Trophoblast cell (in vitro differentiated cells and primary cell): ENCODE data around the gene DYRK1A.
A peak's percentile ranks its signal among the peaks of the same experiment; 100 is the strongest.

ENCODE experiments used
- DNase-seq, 2 donors: peaks; one replicate each; pipeline ENCODE4 v3.0.0-alpha.2; 2016
- H2AFZ ChIP-seq: 2 replicates; pipeline ENCODE4 v1.6.1; 2013; ENCODE audit warnings: low read length, moderate library complexity, mild to moderate bottlenecking; ENCODE audit not compliant: insufficient read depth, poor library complexity
- H2AK5ac ChIP-seq: 2 replicates; pipeline ENCODE4 v1.6.1; 2013; ENCODE audit warnings: mild to moderate bottlenecking, low read length
- H2BK120ac ChIP-seq: 2 replicates; pipeline ENCODE4 v1.6.1; 2013; ENCODE audit warnings: low read length, mild to moderate bottlenecking, moderate library complexity; ENCODE audit not compliant: insufficient read depth, poor library complexity
- H2BK12ac ChIP-seq: 2 replicates; pipeline ENCODE4 v1.6.1; 2013; ENCODE audit warnings: mild to moderate bottlenecking, low read length, moderate library complexity
- H2BK5ac ChIP-seq: 2 replicates; pipeline ENCODE4 v1.6.1; 2013; ENCODE audit warnings: low read length, low read depth, moderate library complexity, mild to moderate bottlenecking; ENCODE audit not compliant: poor library complexity
- H3K14ac ChIP-seq: 2 replicates; pipeline ENCODE4 v1.6.1; 2013; ENCODE audit warnings: mild to moderate bottlenecking, low read length
- H3K18ac ChIP-seq: 2 replicates; pipeline ENCODE4 v1.6.1; 2013; ENCODE audit warnings: mild to moderate bottlenecking, low read length
- H3K23ac ChIP-seq: 2 replicates; pipeline ENCODE4 v1.6.1; 2013; ENCODE audit warnings: low read length
- H3K27ac ChIP-seq: 2 replicates; pipeline ENCODE4 v1.5.1; 2013; ENCODE audit warnings: low read depth, mild to moderate bottlenecking, inconsistent platforms, low read length, moderate library complexity
- H3K27me3 ChIP-seq: 2 replicates; pipeline ENCODE4 v1.6.1; 2013; ENCODE audit warnings: inconsistent platforms, mild to moderate bottlenecking, low read length, moderate library complexity; ENCODE audit not compliant: insufficient read depth
- H3K36me3 ChIP-seq, 2 experiments: 1 replicate in 1 of 2; 2 replicates in 1 of 2; pipeline ENCODE4 v1.6.1; 2013; ENCODE audit warnings: low read length in 2 of 2, mild to moderate bottlenecking in 2 of 2, moderate library complexity in 1 of 2; ENCODE audit not compliant: insufficient read depth in 2 of 2, control insufficient read depth in 1 of 2
- H3K4ac ChIP-seq: 2 replicates; pipeline ENCODE4 v1.6.1; 2013; ENCODE audit warnings: low read depth, mild to moderate bottlenecking, low read length, moderate library complexity
- H3K4me1 ChIP-seq, 2 experiments: 1 replicate in 1 of 2; 2 replicates in 1 of 2; pipeline ENCODE4 v1.6.1; 2013; ENCODE audit warnings: low read length in 2 of 2, mild to moderate bottlenecking in 2 of 2, moderate library complexity in 1 of 2; ENCODE audit not compliant: insufficient read depth in 2 of 2, control insufficient read depth in 1 of 2
- H3K4me2 ChIP-seq: 2 replicates; pipeline ENCODE4 v1.6.1; 2013; ENCODE audit warnings: inconsistent platforms, mild to moderate bottlenecking, low read length, moderate library complexity
- H3K4me3 ChIP-seq: 2 replicates; pipeline ENCODE4 v1.5.1; 2013; ENCODE audit warnings: mild to moderate bottlenecking, low read depth, low read length, inconsistent platforms
- H3K79me1 ChIP-seq: one replicate; pipeline ENCODE4 v1.6.1; 2013; ENCODE audit warnings: low read length
- H3K79me2 ChIP-seq: 2 replicates; pipeline ENCODE4 v1.6.1; 2013; ENCODE audit warnings: low read length, mild to moderate bottlenecking; ENCODE audit not compliant: control insufficient read depth, insufficient read depth, poor library complexity
- H3K9ac ChIP-seq: 2 replicates; pipeline ENCODE4 v1.6.1; 2013; ENCODE audit warnings: mild to moderate bottlenecking, low read length
- H3K9me3 ChIP-seq: 2 replicates; pipeline ENCODE4 v1.6.1; 2013; ENCODE audit warnings: low read depth, mild to moderate bottlenecking, control low read depth, inconsistent platforms, low read length; ENCODE audit not compliant: insufficient read depth
- H4K12ac ChIP-seq: 2 replicates; pipeline ENCODE4 v1.6.1; 2013; ENCODE audit warnings: low read depth, mild to moderate bottlenecking, low read length, moderate library complexity
- H4K8ac ChIP-seq: 2 replicates; pipeline ENCODE4 v1.6.1; 2013; ENCODE audit warnings: low read depth, mild to moderate bottlenecking, low read length, moderate library complexity
- H4K91ac ChIP-seq: one replicate; pipeline ENCODE4 v1.6.1; 2013; ENCODE audit warnings: low read depth, mild to moderate bottlenecking, low read length, moderate library complexity
- WGBS: extraction: QIAGEN DNeasy Blood & Tissue Kit; methylation state at CpG from one replicate; pipeline ENCODE4 v1.1.7; 2013; ENCODE audit warnings: missing lambda C conversion rate; ENCODE audit not compliant: insufficient read length, insufficient coverage; ENCODE audit errors: extremely low coverage; 5-methylcytosine and 5-hydroxymethylcytosine counted together

Gene DYRK1A

GRCh38 chr21:37414292-37415253 is 48.0 kb downstream of the DYRK1A start:
- Histone ChIP-seq H3K27me3 (no peaks in the 10 kb centered on the region), H2BK5ac (no peak overlapping the region), H3K18ac (no peak overlapping the region), H2AK5ac (no peak overlapping the region), H2AFZ (no peak overlapping the region), H3K4me1 (no peaks in the 10 kb centered on the region), H4K8ac (no peak overlapping the region), H3K9me3 (no peaks in the 10 kb centered on the region), H2BK12ac (no peak overlapping the region), H2BK120ac (no peak overlapping the region), H3K9ac (no peak overlapping the region), H3K79me1 (no peaks in the 10 kb centered on the region), H4K91ac (no peak overlapping the region), H3K79me2 (peaks cover 11% of the 10 kb centered on the region), H4K12ac (no peak overlapping the region), H3K14ac (no peak overlapping the region), H3K36me3 (peaks cover 0 to 2% of the 10 kb centered on the region in 2 experiments), H3K23ac (no peak overlapping the region), H3K4ac (peak overlapping the region; percentile 64), H3K4me3 (no peak overlapping the region), H3K4me2 (no peak overlapping the region), H3K27ac (no peak overlapping the region)
- DNase-seq: no peak
- no CpG with 5 or more reads among the region's 5 CpGs for WGBS

GRCh38 chr21:37415939-37416338 is 49.4 kb downstream of the DYRK1A start:
- no peak overlapping the region for H3K27ac ChIP-seq
- no peak overlapping the region for H3K4me2 ChIP-seq
- H4K8ac ChIP-seq: no peak overlapping the region
- no peaks in the 10 kb centered on the region for H3K79me1 ChIP-seq
- no peak overlapping the region for H2BK120ac ChIP-seq
- no peaks in the 10 kb centered on the region for H3K9me3 ChIP-seq
- no peak overlapping the region for H3K9ac ChIP-seq
- DNase-seq: no peak
- no peak overlapping the region for H3K23ac ChIP-seq
- no peak overlapping the region for H2AFZ ChIP-seq
- no peaks in the 10 kb centered on the region for H3K4me1 ChIP-seq
- H3K18ac ChIP-seq: no peak overlapping the region
- no peak overlapping the region for H4K91ac ChIP-seq
- peaks cover 0 to 2% of the 10 kb centered on the region in 2 experiments for H3K36me3 ChIP-seq
- no peak overlapping the region for H2BK12ac ChIP-seq
- no peak overlapping the region for H2AK5ac ChIP-seq
- no peak overlapping the region for H3K14ac ChIP-seq
- no CpG with 5 or more reads among the region's 2 CpGs for WGBS
- no peaks in the 10 kb centered on the region for H3K27me3 ChIP-seq
- H4K12ac ChIP-seq: no peak overlapping the region
- no peak overlapping the region for H2BK5ac ChIP-seq
- H3K79me2 ChIP-seq: peaks cover 8% of the 10 kb centered on the region
- H3K4ac ChIP-seq: peak overlapping the region; percentile 30
- no peak overlapping the region for H3K4me3 ChIP-seq

- WGBS: no CpG with 5 or more reads among the region's 2 CpGs
- no peak overlapping the region for H3K4me2 ChIP-seq
- H2AFZ ChIP-seq: no peak overlapping the region
- no peaks in the 10 kb centered on the region for H3K27me3 ChIP-seq
- peaks cover 6% of the 10 kb centered on the region for H3K79me2 ChIP-seq
- no peak overlapping the region for H3K9ac ChIP-seq
- no peak overlapping the region for H3K27ac ChIP-seq
- no peak overlapping the region for H2BK5ac ChIP-seq
- H3K79me1 ChIP-seq: no peaks in the 10 kb centered on the region
- no peak overlapping the region for H2BK12ac ChIP-seq
- H3K36me3 ChIP-seq: peaks cover 0 to 2% of the 10 kb centered on the region in 2 experiments
- H3K14ac ChIP-seq: no peak overlapping the region
- no peak overlapping the region for H2BK120ac ChIP-seq
- no peak overlapping the region for H3K4ac ChIP-seq
- no peak overlapping the region for H4K8ac ChIP-seq
- no peak overlapping the region for H3K23ac ChIP-seq
- H3K9me3 ChIP-seq: no peaks in the 10 kb centered on the region
- H4K12ac ChIP-seq: no peak overlapping the region
- DNase-seq: no peak
- H4K91ac ChIP-seq: no peak overlapping the region
- H3K4me3 ChIP-seq: no peak overlapping the region
- H3K4me1 ChIP-seq: no peaks in the 10 kb centered on the region
- H3K18ac ChIP-seq: no peak overlapping the region
- H2AK5ac ChIP-seq: no peak overlapping the region
Observed at GRCh38 chr21:37416914-37417313, 50.3 kb downstream of the DYRK1A start.

- H3K27me3 ChIP-seq: no peaks in the 10 kb centered on the region
- no peaks in the 10 kb centered on the region for H3K4me1 ChIP-seq
- H2BK5ac ChIP-seq: no peak overlapping the region
- H3K14ac ChIP-seq: no peak overlapping the region
- no peak overlapping the region for H2AFZ ChIP-seq
- H4K12ac ChIP-seq: no peak overlapping the region
- no CpG with 5 or more reads among the region's 3 CpGs for WGBS
- no peak overlapping the region for H3K9ac ChIP-seq
- H4K8ac ChIP-seq: no peak overlapping the region
- no peak overlapping the region for H3K18ac ChIP-seq
- H3K4me3 ChIP-seq: no peak overlapping the region
- no peak overlapping the region for H2BK120ac ChIP-seq
- H3K27ac ChIP-seq: no peak overlapping the region
- no peaks in the 10 kb centered on the region for H3K9me3 ChIP-seq
- no peaks in the 10 kb centered on the region for H3K79me1 ChIP-seq
- H3K23ac ChIP-seq: no peak overlapping the region
- no peak overlapping the region for H2BK12ac ChIP-seq
- H3K4ac ChIP-seq: peak overlapping the region; percentile 36
- peaks cover 6% of the 10 kb centered on the region for H3K79me2 ChIP-seq
- no peak for DNase-seq
- no peak overlapping the region for H4K91ac ChIP-seq
- H3K4me2 ChIP-seq: no peak overlapping the region
- no peak overlapping the region for H2AK5ac ChIP-seq
- peaks cover 2% of the 10 kb centered on the region in 2 experiments for H3K36me3 ChIP-seq
Observed at GRCh38 chr21:37419228-37419906, 52.8 kb downstream of the DYRK1A start.
